H1 (cell line): ENCODE data around the gene TBRG4.

Source experiments
- ATF2 ChIP-seq: IDR thresholded peaks from 2 replicates; pipeline ENCODE4 v1.6.1; 2012; ENCODE audit warnings: low read length, inconsistent platforms
- CHD2 ChIP-seq: IDR thresholded peaks from 2 replicates; pipeline ENCODE4 v1.6.1; 2012; ENCODE audit warnings: low read length, improper control_type of control experiment
- CREB1 ChIP-seq: IDR thresholded peaks from 2 replicates; pipeline ENCODE4 v1.6.1; 2012; ENCODE audit warnings: inconsistent platforms
- EZH2 ChIP-seq: fragments of 200-600 bp; sonication (generic); IDR thresholded peaks from 2 replicates; pipeline ENCODE4 v1.7.1; 2012; ENCODE audit warnings: low read depth, mild to moderate bottlenecking, moderate library complexity, low read length, inconsistent platforms; ENCODE audit not compliant: severe bottlenecking
- HDAC6 ChIP-seq: IDR thresholded peaks from one replicate; pipeline ENCODE4 v1.7.1; 2012; ENCODE audit warnings: low read depth, mild to moderate bottlenecking, inconsistent platforms, low read length, moderate library complexity
- POLR2A ChIP-seq, 2 experiments: IDR thresholded peaks; 1 replicate in 1 of 2; 2 replicates in 1 of 2; pipeline ENCODE4 v1.6.1; 2011; ENCODE audit warnings: low read depth in 2 of 2, low read length in 2 of 2, mild to moderate bottlenecking in 2 of 2; ENCODE audit errors: control extremely low read depth in 1 of 2
- POLR2AphosphoS5 ChIP-seq: IDR thresholded peaks from 2 replicates; pipeline ENCODE4 v1.6.1; 2011; ENCODE audit warnings: low read depth, low read length
- SRF ChIP-seq: IDR thresholded peaks from 2 replicates; pipeline ENCODE4 v1.6.1; 2011; ENCODE audit warnings: mild to moderate bottlenecking, low read depth, low read length, moderate library complexity
- ZNF274 ChIP-seq: IDR thresholded peaks from 2 replicates; pipeline ENCODE4 v1.7.0; 2012; ENCODE audit warnings: low read length, borderline replicate concordance; ENCODE audit errors: extremely low read depth
- TF ChIP-seq, protein P1 (sequence below), 3 experiments: IDR thresholded peaks; 1 replicate in 2 of 3; 2 replicates in 1 of 3; pipeline versions ENCODE4 v1.5.1 to v1.6.1; 2011; ENCODE audit warnings: low read length in 3 of 3, mild to moderate bottlenecking in 3 of 3, inconsistent platforms in 2 of 3, low read depth in 1 of 3, moderate library complexity in 1 of 3; ENCODE audit not compliant: insufficient read depth in 1 of 3; ENCODE audit errors: control extremely low read depth in 1 of 3
- TF ChIP-seq, protein P2 (sequence below): IDR thresholded peaks from 2 replicates; pipeline ENCODE4 v1.6.1; 2011; ENCODE audit warnings: low read depth, mild to moderate bottlenecking, low read length; ENCODE audit not compliant: insufficient read depth

GRCh38 chr7:45098983-45099839, 12.3 kb downstream of the TBRG4 start:
- peak in 1 of 2 experiments; percentile 42; a peak in 1 of 3 replicates for TF ChIP-seq POLR2A (IDR thresholded peaks at IDR 0.05; ENCODE audit: control extremely low read depth in 1 of 2, low read depth in 2 of 2, low read length in 2 of 2)
- TF ChIP-seq, protein P1, sequence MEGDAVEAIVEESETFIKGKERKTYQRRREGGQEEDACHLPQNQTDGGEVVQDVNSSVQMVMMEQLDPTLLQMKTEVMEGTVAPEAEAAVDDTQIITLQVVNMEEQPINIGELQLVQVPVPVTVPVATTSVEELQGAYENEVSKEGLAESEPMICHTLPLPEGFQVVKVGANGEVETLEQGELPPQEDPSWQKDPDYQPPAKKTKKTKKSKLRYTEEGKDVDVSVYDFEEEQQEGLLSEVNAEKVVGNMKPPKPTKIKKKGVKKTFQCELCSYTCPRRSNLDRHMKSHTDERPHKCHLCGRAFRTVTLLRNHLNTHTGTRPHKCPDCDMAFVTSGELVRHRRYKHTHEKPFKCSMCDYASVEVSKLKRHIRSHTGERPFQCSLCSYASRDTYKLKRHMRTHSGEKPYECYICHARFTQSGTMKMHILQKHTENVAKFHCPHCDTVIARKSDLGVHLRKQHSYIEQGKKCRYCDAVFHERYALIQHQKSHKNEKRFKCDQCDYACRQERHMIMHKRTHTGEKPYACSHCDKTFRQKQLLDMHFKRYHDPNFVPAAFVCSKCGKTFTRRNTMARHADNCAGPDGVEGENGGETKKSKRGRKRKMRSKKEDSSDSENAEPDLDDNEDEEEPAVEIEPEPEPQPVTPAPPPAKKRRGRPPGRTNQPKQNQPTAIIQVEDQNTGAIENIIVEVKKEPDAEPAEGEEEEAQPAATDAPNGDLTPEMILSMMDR (IDR thresholded peaks at IDR 0.05; ENCODE audit: control extremely low read depth in 1 of 3, insufficient read depth in 1 of 3, low read depth in 1 of 3, low read length in 3 of 3), result no peak
- TF ChIP-seq ATF2, result 0 out of 2 replicates have a peak, but pooled peaks have one; percentile 24
- no peak for TF ChIP-seq CHD2
- TF ChIP-seq EZH2, result no peak
- TF ChIP-seq ZNF274, result no peak
- no peak for TF ChIP-seq HDAC6
- TF ChIP-seq POLR2AphosphoS5, result peak; percentile 21; the same call in 1 of the 2 replicates
- TF ChIP-seq CREB1, result no peak
- no peak for TF ChIP-seq SRF
- TF ChIP-seq, protein P2, sequence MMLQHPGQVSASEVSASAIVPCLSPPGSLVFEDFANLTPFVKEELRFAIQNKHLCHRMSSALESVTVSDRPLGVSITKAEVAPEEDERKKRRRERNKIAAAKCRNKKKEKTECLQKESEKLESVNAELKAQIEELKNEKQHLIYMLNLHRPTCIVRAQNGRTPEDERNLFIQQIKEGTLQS, result no peak
